Astrocyte (in vitro differentiated cells and primary cell): ENCODE measurements around the gene ANKH.

Source experiments
- EZH2 ChIP-seq: IDR thresholded peaks from 2 replicates; pipeline ENCODE4 v1.6.1; 2012; ENCODE audit warnings: mild to moderate bottlenecking, low read length, inconsistent platforms; ENCODE audit not compliant: insufficient read depth
- TF ChIP-seq, protein P1 (sequence below): IDR thresholded peaks from 2 replicates; pipeline ENCODE4 v1.5.1; 2011; ENCODE audit warnings: low read depth, mild to moderate bottlenecking, inconsistent platforms, low read length, moderate library complexity; ENCODE audit not compliant: insufficient read depth

DNA sequence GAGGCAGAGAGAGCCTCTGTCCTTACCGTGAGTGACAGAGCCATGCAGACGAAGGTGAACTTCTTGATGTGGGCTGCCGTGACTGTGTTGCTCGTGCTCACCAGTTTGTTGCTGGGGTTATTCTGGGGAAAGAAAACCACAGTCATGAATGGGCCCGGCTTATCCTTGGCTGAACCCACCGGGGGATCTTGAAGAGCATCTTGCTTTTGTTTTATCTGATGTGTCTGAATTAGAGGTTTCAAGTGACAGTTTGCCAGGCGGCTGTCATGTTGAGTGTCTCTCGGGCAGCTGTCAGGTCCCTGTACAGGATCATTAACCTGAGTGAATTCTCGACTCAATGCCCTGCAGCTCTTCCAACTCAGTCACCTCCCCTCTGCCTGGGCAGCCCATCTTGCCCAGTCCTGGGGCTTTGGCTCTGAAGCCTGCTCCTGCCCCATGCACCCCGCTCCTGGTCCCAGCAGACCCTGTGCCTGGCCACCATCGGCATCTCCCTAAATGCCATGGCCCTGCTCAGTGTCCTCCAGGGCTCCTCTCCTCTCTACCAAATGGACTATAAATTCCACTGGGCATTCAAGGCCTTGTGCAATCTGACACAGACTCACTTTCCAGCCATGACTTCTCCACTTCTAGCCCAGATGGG lies 129.7 kb downstream of the ANKH start:
- TF ChIP-seq, protein P1, sequence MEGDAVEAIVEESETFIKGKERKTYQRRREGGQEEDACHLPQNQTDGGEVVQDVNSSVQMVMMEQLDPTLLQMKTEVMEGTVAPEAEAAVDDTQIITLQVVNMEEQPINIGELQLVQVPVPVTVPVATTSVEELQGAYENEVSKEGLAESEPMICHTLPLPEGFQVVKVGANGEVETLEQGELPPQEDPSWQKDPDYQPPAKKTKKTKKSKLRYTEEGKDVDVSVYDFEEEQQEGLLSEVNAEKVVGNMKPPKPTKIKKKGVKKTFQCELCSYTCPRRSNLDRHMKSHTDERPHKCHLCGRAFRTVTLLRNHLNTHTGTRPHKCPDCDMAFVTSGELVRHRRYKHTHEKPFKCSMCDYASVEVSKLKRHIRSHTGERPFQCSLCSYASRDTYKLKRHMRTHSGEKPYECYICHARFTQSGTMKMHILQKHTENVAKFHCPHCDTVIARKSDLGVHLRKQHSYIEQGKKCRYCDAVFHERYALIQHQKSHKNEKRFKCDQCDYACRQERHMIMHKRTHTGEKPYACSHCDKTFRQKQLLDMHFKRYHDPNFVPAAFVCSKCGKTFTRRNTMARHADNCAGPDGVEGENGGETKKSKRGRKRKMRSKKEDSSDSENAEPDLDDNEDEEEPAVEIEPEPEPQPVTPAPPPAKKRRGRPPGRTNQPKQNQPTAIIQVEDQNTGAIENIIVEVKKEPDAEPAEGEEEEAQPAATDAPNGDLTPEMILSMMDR: no peak
- TF ChIP-seq EZH2: no peak
